ENCODE measurements around the gene ADGRB3. TPM values are rescaled to one million over a fixed set of nuclear protein-coding genes. Genes with fewer than 3 reads are reported as not detected.
A peak's percentile ranks its signal among the peaks of the same experiment; 100 is the strongest.

Gene ADGRB3
- total and polyA plus RNA-seq, 8 donors = 0.19 to 16.0 (median 0.61) TPM; not detected in 1

- TF ChIP-seq POLR2AphosphoS5 (IDR thresholded peaks at IDR 0.05) (no peak), CTCF (IDR thresholded peaks at IDR 0.05) (no peak), EP300 (IDR thresholded peaks at IDR 0.05) (no peak), POLR2A (IDR thresholded peaks at IDR 0.05) (no peak)
- intact Hi-C loops (cut with DNase I; ENCODE audit: low total_unique reads) = no loop called here
- H3K4me1 ChIP-seq = no peaks in the 10 kb centered on the region
- H3K36me3 ChIP-seq = no peaks in the 10 kb centered on the region
- H3K4me3 ChIP-seq = no peak overlapping the region
- no peak overlapping the region for H3K27ac ChIP-seq
- WGBS, 5 donors = 34 to 57% (median 50%) methylated on average over 1 of the region's 1 CpG
- peak in 1 of 2 donors; percentile 7 for DNase-seq
- H3K9me3 ChIP-seq = no peaks in the 10 kb centered on the region
- no peaks in the 10 kb centered on the region for H3K27me3 ChIP-seq
These were observed 54.8 kb downstream of the ADGRB3 start for GRCh38 chr6:68689910-68690309.

GRCh38 chr6:68691120-68691519 is 56.0 kb downstream of the ADGRB3 start:
- H3K27ac ChIP-seq = no peak overlapping the region
- no peaks in the 10 kb centered on the region for H3K9me3 ChIP-seq
- no peak overlapping the region for H3K4me3 ChIP-seq
- WGBS, 5 donors = 57 to 75% (median 66%) methylated on average over 3 of the region's 3 CpGs
- intact Hi-C loops (cut with DNase I; ENCODE audit: low total_unique reads) = no loop called here
- H3K4me1 ChIP-seq = no peaks in the 10 kb centered on the region
- no peak for DNase-seq
- H3K36me3 ChIP-seq = no peaks in the 10 kb centered on the region
- no peaks in the 10 kb centered on the region for H3K27me3 ChIP-seq
- TF ChIP-seq POLR2A (IDR thresholded peaks at IDR 0.05) (no peak), EP300 (IDR thresholded peaks at IDR 0.05) (no peak), POLR2AphosphoS5 (IDR thresholded peaks at IDR 0.05) (no peak), CTCF (IDR thresholded peaks at IDR 0.05) (no peak)

- Histone ChIP-seq H3K4me1 (no peaks in the 10 kb centered on the region), H3K4me3 (no peak overlapping the region), H3K9me3 (no peaks in the 10 kb centered on the region), H3K36me3 (no peaks in the 10 kb centered on the region), H3K27ac (no peak overlapping the region), H3K27me3 (no peaks in the 10 kb centered on the region)
- no peak for TF ChIP-seq POLR2AphosphoS5 (IDR thresholded peaks at IDR 0.05)
- no peak for TF ChIP-seq POLR2A (IDR thresholded peaks at IDR 0.05)
- no peak for TF ChIP-seq CTCF (IDR thresholded peaks at IDR 0.05)
- no peak for TF ChIP-seq EP300 (IDR thresholded peaks at IDR 0.05)
- intact Hi-C loops (cut with DNase I; ENCODE audit: low total_unique reads) = no loop called here
- no peak for DNase-seq
- 73 to 79% (median 74%) methylated on average over 1 of the region's 1 CpG for WGBS, 5 donors
These were observed 58.2 kb downstream of the ADGRB3 start for GRCh38 chr6:68693271-68693670.

- H3K36me3 ChIP-seq = no peaks in the 10 kb centered on the region
- H3K9me3 ChIP-seq = no peaks in the 10 kb centered on the region
- no peak overlapping the region for H3K4me3 ChIP-seq
- 52 to 83% (median 77%) methylated on average over 4 of the region's 4 CpGs for WGBS, 5 donors
- no peak overlapping the region for H3K27ac ChIP-seq
- no peak for DNase-seq
- TF ChIP-seq CTCF (IDR thresholded peaks at IDR 0.05) = no peak
- TF ChIP-seq POLR2AphosphoS5 (IDR thresholded peaks at IDR 0.05) = no peak
- TF ChIP-seq POLR2A (IDR thresholded peaks at IDR 0.05) = no peak
- TF ChIP-seq EP300 (IDR thresholded peaks at IDR 0.05) = no peak
- intact Hi-C loops (cut with DNase I; ENCODE audit: low total_unique reads) = no loop called here
- H3K27me3 ChIP-seq = no peaks in the 10 kb centered on the region
- no peaks in the 10 kb centered on the region for H3K4me1 ChIP-seq
These were observed 60.3 kb downstream of the ADGRB3 start for GRCh38 chr6:68695403-68695802.
